ENCODE results near the gene SLC26A6.

The SLC26A6 gene

GRCh38 chr3:48635222-48636021 lies at the start of gene SLC26A6:
Gene SLC26A6 (minus strand): TSS chr3:48635461. CDS start chr3:48635393, 68 bp downstream.
- peak; percentile 83 for FAIRE-seq

- FAIRE-seq, result no peak
Observed at GRCh38 chr3:48684480-48685143, 49.4 kb upstream of the SLC26A6 start.

GRCh38 chr3:48684054-48684349 lies 48.7 kb upstream of the SLC26A6 start:
- FAIRE-seq, result no peak

GRCh38 chr3:48682786-48683185 lies 47.5 kb upstream of the SLC26A6 start:
- no peak for FAIRE-seq

DNA sequence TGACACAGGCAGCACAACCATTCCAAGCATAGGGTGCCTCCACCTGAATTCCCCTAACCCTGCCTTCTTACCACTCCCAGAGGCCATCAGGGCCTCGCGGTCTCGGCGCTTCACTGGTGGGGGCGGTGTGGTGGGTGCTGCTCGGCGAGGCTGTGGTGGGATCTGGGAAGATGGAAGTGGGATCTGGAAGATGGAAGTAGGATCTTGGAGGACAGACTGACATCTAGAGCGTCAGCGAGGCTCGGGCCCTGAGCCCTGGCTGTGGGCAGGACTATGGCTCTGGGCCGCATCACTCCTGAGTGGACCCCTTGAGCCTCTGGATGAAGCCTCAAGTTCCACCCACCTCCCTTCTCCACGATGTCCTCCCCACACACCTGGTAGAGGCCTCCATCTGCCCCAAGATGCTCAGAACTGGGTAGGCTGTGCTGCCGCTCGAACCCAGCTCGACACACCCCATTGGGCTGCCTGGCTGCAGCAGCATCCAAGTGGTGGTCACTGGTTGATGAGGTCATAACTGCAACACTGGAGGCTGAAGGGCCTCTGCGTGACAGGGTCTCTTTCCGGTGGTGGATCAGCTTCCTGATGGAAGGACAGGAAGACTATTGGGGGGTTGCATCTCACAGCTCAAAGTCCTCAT lies 46.8 kb upstream of the SLC26A6 start:
- FAIRE-seq, result no peak

DNA sequence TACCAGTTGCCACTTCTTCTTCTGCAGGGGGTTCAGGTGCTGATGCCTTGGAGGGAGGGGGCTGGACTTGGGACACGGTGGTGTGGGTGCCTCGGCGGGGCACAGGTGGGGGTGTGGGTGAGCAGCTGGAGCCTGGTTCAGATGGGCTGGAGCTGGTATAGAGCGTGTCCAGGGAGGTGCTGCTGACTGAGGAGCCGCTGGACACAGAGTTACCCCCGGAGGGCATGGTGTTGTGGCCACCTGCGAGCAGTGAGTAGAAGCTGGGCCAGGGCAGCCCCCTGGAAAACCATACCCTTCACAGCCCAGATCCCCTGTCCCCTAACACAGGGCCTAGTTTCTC lies 46.2 kb upstream of the SLC26A6 start:
- FAIRE-seq, result no peak

DNA sequence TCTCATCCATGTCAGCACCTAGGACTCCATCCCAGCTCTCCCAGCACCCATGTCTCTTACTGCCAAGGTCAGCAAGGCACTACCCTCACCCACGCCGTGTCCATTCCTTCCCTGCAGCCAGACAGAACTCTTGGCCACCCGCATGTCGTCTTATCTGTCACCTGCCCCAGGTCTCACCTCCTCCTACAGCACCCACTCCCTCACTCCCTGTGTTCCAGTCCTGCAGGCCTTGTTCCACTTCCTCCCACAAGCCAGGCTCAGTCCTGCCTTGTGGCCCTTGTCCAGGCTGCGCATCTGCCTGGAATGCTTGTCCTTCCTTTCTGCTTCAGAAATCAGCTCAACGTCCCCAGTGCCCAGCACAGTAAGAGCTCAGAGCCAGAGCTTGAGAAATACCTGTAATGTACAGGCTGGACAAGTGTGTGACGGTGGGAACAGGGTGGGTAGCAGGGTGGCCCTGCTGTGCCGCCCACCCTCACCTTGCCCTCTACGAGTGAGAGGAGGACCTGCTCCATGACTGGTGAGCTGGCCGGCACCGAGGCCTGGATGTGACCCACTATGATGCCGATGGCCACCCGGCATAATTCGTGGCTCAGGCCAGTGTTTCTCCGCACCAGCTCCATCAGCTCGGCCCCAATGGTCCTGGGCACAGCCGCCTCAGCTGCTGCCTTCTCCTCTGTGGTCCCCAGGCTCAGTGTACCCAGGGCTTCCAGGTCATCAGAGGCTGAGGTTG lies 45.7 kb upstream of the SLC26A6 start:
- no peak for FAIRE-seq

DNA sequence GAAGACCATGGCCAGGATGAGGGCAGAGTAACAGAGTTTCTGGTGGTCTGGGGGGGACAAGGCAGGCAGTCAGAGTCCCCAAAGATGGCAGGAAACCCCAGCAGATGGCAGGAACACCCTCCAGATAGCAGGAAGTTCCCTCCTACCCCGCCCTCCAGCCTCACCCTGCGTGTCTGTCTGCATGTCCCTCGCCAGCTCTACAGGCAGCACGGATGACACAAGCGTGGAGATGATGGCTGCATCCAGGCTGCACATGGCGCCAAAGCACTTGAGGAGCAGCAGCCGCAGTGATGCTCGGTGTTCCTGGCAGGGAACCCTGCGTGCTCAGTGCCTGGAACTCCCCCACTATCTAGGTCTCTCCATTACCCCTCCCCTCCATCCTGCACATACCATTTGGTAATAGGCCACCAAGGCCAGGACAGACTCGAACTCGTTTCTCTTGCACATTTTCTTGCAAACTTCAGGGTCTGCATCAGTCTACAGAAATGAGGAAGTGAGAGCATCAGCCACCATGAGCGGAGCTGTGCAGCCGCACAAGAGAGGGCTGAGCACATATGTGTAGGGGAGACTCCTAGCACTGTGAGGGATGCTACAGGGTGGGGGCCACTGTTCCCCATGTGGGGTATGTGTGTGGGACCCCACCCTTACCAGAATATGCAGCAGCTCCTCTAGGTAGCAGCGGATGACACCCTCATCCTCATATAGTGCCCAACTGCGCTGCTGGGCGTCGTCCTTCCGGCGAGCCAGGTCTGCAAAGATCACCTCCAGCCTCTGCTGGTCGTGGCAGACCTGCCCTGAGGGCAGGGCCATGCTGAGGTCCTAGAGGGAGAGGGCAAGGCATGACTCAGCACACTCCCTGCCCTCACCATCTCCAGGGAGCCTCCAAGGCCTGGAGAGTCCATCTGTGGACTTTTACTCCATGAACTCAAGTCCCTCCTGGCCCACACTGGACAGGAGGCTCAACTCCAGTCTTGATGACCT lies 44.4 kb upstream of the SLC26A6 start:
- FAIRE-seq, result no peak

DNA sequence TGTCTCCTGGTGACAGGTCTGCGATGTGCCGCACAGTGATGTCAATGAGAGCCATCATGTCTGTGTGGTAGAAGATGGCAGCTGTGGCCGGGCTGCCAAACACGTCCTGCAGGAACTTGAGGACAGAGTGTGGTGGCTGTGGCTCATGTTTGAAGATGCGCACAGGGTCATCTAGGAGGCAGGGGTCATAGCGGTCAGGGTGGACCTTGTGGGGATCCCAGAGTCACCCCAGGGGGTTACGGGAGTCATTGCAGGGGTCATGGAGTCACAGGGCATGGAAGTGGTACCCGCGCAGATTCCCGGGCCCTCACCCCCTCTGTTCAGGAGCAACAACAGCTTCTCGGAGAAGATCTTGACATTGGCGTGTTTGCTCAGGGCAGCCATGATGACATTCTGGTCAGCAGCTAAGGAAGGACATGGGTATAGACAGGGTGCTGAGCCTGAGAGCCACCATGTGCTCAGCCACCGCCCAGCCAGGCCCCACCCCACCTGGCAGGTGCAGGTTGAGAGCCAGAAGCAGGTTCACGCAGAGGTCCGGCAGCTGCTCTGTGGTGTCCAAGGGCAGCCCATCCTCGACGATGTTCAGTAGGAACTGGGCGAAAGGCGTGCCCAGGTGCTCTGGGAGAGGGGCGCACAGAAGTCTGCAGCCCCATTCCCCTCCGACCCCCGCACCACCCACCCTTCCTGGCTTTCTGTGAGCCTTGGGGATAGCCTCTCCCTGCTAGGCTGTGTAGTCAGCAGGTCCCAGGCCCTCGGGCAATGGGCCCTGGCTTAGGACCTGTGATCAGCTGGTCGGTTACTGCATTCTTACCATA lies 43.5 kb upstream of the SLC26A6 start:
- no peak for FAIRE-seq

DNA sequence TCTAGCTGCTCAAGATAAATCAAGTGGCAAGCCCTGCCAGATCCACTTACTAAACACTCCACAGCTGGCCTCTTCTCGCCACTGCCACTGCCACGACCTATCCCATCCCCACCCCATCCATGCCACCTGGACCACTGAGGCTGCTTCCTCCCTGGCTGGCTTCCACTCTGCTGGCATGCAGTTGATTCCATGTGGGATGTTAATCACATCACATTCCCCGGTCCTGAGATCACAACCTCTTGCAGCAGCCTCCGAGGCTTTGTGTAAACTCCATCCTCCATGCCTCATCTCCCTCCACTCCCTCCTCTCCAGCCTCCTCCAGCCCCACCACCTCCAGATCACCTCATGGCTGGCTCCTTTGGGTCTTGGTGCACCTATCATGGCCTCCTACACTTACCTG lies 42.8 kb upstream of the SLC26A6 start:
- FAIRE-seq, result no peak

DNA sequence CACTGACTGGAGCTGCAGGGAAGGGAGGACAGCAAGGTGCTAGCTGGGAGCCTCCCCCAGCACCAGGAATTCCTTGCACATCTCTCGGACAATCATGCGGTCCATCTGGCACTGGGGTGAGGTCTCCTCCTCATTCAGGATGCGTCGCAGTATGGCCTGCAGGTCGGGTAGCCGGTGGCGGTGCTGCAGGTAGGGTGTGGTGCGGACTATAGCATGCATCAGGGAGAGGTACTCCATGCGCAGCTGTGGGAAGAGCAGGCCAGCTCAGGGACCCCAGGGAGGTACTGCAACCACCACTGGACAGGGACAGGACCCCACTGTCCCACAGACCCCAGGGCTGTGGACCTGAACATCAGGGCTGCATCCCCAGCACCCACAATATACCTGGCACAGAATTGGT lies 39.2 kb upstream of the SLC26A6 start:
- FAIRE-seq, result no peak

DNA sequence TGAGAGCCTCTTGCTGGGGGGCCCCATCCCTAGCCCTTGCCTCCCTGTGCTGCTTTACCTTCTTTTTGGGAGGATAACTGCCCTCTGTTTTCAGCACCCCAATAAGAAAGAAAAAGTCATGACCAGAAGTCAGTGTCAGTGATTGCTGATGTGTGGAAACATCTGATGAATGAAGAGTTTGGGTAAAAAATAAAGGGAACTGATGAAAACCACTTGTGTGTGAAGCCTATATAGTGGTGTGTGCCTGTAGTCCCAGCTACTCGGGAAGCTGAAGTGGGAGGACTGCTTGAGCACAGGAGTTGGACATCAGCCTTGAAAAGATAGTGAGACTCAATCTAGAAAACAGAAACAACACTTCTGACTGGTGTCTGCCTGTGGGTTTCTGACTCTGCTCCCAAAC lies 37.3 kb upstream of the SLC26A6 start:
- no peak for FAIRE-seq

DNA sequence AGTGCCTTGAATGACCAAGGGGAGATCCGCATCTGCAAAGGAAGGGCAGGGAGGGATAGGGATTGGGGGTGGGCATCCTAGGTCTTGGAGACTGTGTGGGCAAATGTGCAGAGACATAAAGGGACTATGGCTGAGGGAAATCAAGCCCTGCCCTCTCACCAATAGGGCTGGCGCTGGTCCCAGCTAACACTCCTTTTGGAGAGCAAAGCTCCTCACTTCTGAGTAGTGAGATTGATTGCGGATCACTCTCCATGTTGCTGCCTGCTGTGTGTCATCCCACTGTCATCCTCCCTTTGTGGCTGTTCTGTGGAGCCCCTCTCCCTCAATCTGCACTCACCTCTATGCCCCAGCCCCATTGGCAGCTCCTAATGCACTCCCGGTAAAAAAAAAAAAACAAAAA lies 29.7 kb upstream of the SLC26A6 start:
- no peak for FAIRE-seq

GRCh38 chr3:48664313-48664644 lies 29.0 kb upstream of the SLC26A6 start:
- FAIRE-seq, result no peak

GRCh38 chr3:48663489-48664312 lies 28.4 kb upstream of the SLC26A6 start:
- FAIRE-seq, result peak; percentile 86

GRCh38 chr3:48662753-48663488 lies 27.7 kb upstream of the SLC26A6 start, which contains the start of gene CELSR3:
Gene CELSR3 (minus strand): TSS chr3:48662886. CDS start chr3:48662634, 252 bp downstream.
- no peak for FAIRE-seq

GRCh38 chr3:48662145-48662752 lies 27.0 kb upstream of the SLC26A6 start:
- no peak for FAIRE-seq

DNA sequence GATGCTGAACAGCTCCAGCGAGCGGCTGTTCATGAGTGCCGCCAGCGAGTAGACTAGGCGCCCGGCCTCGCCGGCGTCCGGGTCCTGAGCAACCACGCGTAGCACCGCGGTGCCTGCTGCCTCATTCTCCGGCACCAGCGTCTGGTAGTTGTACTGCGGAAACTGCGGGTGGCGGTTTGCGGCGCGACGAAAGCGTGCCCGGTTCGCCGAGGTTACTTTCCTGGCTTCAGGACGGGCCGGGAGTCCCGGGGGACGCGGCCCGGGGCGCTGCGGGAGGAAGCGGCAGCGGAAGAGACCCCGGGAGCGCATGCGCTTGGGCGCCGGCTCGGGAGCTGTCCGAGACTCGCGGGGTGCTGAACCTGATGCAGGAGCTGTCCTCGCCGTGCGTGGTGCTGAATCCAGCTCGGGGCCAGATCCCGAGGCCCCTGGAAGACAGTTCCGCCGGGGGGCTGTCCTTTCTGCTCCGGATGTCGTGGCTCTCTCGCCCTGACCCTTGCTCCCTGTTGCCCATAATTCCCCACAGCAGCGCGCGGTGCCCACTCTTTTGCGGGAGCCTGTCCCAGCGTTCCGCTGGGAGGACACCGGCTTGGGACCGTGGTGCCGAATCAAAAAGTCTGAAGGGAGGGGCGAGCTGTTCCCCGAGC lies 26.4 kb upstream of the SLC26A6 start:
- FAIRE-seq, result no peak
